GM21447 (cell line): ENCODE results near the gene DPM1.
A peak's percentile ranks its signal among the peaks of the same experiment; 100 is the strongest.
"Not testable (repeated sequence)": the region's sequence is repeated elsewhere in the genome, so short reads cannot be mapped to it uniquely, and the experiment has no call there.

Experiments
- ATAC-seq: cut with Tn5 transposase; IDR thresholded peaks from one replicate; pipeline ENCODE4 v1.9.1; 2021; ENCODE audit not compliant: unreplicated experiment

The DPM1 gene

GRCh38 chr20:50980071-50980681 is 21.8 kb upstream of the DPM1 start:
- ATAC-seq: no peak

- not testable (repeated sequence) for ATAC-seq
Observed at GRCh38 chr20:50978533-50978932, 20.2 kb upstream of the DPM1 start.

DNA sequence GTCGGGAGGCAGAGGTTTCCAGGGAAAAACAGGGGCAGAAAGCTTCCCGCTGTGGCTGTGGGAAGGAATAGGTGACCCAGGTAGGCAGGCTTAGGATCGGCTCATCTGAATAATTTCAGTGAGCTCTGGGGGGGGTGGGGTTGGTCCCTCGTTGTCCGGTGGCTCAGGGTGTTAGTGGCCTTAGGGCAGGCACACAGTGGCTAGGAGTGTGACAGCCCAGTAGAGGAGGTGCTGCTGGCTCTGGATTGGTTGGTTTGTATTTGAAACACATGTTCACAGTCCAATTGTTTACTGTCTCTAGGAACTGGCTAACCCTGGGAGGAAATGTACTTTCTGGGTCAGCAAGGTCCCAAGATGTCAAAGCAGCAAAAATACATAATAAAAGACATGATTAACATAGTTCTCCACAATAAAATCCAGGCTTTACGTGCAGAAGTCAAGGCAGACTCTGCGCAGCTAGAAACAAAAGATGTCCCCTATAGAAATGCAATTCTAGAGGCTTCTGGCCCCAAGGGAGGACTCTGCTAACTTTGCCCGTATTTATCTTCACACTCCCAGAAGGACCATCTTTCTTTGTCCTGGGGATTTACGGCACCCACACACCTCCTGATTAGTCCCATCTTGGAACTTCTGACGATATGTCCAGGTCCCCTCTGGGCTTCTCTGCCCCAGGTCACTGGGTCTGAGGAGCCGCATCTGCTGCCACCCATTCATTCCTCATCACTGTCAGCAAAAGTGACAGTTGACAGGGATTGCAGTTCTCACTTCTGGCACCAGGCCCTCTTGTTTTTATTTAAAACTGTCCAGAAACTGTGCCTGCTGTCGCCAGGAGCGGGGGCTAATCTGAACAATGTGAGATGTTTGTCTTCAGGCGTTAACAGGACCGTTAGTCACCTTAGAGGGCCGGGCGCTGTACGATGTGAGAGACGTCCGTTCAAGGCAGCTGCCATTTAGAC is 19.0 kb upstream of the DPM1 start:
- no peak for ATAC-seq

DNA sequence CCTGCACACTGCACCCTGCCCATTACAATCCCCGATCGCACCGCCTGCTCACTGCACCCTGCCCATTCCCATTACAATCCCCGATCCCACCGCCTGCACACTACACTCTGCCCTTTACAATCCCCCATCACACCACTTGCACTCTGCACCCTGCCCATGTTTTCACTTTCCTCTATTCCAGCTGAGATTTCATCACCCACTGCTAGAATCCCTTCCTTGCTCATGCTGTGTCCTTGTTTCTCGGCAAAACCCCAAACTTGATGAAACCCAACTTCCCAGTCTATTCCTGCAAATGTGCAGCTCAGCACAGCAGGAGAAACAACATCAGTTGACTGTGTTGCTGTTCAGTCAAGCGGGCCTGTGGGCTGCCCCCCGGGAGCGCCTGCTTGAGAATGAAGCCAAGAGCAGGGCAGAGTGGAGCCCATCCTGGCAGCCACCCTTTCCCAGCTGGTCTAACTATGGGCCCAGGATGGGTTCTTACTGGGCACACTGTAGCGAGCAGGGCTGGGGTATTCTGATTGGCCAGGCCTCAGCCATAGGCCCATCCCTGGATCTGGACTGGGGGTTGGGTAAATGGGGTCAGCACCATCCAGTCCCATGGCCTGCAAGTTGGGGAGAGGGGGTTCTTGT is 17.5 kb upstream of the DPM1 start:
- ATAC-seq: no peak

GRCh38 chr20:50969912-50970311 is 11.6 kb upstream of the DPM1 start:
- ATAC-seq: no peak

DNA sequence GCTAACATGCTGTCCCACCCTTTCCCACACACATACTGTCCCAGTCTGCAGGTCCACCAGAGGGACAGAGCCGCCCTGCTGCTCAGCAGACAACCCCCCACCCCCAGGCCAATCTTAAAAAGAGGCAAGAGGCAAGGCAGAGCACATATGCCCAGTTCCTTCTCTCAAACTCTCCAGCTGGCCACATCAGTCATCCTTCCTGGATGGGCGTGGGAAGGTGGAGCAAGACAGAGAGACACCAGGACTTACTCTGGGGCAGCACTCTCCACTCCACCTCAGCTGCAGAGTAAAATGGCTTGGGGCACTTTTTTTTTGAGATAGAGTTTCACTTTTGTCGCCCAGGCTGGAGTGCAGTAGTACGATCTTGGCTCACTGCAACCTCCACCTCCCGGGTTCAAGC is 11.1 kb upstream of the DPM1 start:
- no peak for ATAC-seq

GRCh38 chr20:50968289-50968688 is 10.0 kb upstream of the DPM1 start:
- no peak for ATAC-seq

DNA sequence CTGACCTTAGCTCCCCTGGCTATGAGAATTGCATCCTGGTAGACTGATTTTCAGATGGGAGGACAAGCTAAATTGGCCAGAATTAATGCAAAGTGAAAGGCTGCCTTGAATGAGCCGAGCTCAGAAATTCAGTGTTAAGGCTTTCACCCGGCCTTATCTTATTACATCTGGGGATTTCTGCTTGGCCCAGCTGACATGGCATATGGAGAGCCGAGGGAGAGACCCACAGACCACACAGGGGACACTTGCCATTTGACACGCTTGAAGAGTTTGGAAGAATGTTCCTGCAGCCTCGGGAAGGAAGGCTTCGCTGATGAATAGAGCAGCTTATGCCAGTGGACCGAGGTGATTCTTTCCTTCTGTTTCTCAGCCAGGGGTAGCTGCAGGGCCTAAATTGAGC is 9.3 kb upstream of the DPM1 start:
- no peak for ATAC-seq

DNA sequence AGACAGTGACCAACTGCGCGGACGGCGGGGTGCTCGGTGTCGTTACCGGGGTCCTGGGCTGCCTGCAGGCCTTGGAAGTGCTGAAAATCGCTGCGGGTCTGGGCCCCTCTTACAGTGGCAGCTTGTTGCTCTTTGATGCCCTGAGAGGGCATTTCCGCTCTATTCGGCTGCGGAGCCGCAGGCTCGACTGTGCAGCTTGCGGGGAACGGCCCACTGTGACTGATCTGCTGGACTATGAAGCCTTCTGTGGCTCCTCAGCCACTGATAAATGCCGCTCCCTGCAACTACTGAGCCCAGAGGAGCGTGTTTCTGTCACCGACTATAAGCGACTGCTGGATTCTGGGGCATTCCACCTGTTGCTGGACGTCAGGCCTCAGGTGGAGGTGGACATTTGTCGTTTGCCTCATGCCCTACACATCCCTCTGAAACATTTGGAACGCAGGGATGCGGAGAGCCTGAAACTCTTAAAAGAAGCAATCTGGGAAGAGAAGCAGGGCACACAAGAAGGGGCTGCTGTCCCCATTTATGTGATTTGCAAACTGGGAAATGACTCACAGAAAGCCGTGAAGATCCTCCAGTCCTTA is 1.3 kb upstream of the DPM1 start:
- ATAC-seq: no peak

- peak; percentile 82 for ATAC-seq
Observed at GRCh38 chr20:50958615-50959542, 547 bp upstream of the DPM1 start, which contains the start of gene MOCS3. TSS of gene MOCS3 (plus strand) at chr20:50958818. CDS start at chr20:50958843, 25 bp downstream.

GRCh38 chr20:50957276-50957675 is 1.1 kb downstream of the DPM1 start:
- no peak for ATAC-seq

DNA sequence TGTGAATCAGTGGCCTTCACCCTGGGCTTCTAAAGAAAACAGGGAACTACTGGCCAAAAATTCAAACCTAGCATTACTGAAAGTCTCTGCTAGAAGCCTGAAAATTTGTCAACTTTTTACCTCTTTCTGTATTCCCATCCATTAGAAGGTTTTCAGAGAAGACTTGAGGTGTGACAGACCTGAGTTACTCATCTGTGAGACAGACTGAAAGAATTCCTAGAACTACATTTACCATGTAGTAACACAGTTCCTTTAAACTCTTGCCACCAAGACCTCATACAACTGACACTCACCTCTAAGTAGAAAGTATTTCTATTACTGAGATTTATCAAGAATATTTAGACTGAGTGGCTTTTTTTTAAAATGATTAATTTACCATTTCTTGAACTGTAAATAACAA is 4.5 kb downstream of the DPM1 start:
- no peak for ATAC-seq

GRCh38 chr20:50953196-50953595 is 5.1 kb downstream of the DPM1 start:
- ATAC-seq: no peak

DNA sequence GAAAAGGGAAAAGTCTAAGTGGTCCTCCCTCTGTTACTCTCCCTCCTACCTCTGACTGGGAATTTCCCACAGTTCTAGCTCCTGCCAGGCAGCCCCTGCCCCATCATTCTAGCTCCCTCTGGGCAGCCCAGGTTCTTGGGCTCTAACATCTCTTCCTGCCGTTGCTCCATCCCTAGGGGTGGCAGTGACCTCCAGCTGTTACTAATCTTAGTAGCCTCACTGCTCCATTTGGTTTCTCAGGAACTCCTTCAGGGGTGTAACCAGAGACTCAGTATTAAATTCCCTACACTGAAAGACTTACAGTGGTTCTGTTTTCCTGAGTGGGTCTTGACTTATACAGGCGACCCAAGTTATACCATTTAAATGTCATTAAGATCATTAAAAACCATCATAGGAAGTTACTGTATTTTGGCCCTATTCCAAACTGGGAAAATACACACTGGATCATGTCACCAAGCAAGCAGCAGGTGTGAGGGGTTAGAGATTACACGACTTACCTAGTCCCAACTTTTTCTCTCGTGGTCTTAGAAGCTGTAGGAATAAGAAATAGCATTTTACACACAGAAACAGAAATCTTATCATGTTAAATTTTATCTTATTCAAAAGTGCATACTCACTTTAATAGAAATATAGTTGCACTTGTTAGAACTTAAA is 10.1 kb downstream of the DPM1 start:
- ATAC-seq: no peak

- ATAC-seq: no peak
Observed at GRCh38 chr20:50943069-50943468, 15.3 kb downstream of the DPM1 start.

- ATAC-seq: no peak
Observed at GRCh38 chr20:50933589-50933988, 24.7 kb downstream of the DPM1 start.

- no peak for ATAC-seq
Observed at GRCh38 chr20:50932691-50933280, 25.5 kb downstream of the DPM1 start.

DNA sequence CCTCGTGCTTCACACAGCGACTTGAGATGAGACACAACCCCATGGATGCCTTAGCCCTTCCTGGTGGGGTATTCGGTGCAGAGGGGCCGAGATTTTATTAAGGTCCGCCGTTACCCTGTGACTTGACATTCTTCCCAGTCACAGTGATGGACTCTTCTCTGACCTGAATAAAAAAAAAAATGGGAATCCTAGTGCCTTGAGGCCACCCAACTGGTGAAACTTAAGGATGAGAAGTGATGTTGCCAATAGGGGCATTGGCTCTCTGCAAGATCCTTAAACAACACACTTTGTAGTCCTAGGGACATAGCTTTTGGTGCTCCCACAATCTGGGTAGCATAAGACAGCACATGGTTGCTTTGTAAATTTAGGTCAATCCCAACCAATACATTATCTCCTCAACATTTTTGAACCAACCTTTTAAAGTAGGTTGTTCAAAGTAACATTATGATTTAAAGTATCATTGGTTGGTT is 26.3 kb downstream of the DPM1 start:
- ATAC-seq: no peak

- ATAC-seq: peak; percentile 53
Observed at GRCh38 chr20:50931306-50932015, 26.9 kb downstream of the DPM1 start, which contains the start of gene ADNP. TSS of gene ADNP (minus strand) at chr20:50931437. CDS start at chr20:50903996, 27,441 bp downstream.
